Kidney tubule cell (primary cell): ENCODE data around the gene ELFN2.

Experiments used
- DNase-seq: peaks from one replicate; pipeline ENCODE4 v3.0.0-alpha.2; 2018; ENCODE audit warnings: low spot score

Gene ELFN2

GRCh38 chr22:37335806-37336199, 91.5 kb downstream of the ELFN2 start:
- DNase-seq: no peak

GRCh38 chr22:37334859-37335805, 92.1 kb downstream of the ELFN2 start:
- DNase-seq: no peak

- no peak for DNase-seq
Measured at GRCh38 chr22:37334461-37334858, 92.8 kb downstream of the ELFN2 start.

- no peak for DNase-seq
Measured at GRCh38 chr22:37333724-37334460, 93.4 kb downstream of the ELFN2 start.

- peak; percentile 87 for DNase-seq
Measured at GRCh38 chr22:37331856-37332536, 95.3 kb downstream of the ELFN2 start.

- DNase-seq: peak; percentile 65
Measured at GRCh38 chr22:37331034-37331428, 96.2 kb downstream of the ELFN2 start.

- DNase-seq: peak; percentile 95
Measured at GRCh38 chr22:37330200-37331033, 96.9 kb downstream of the ELFN2 start.

GRCh38 chr22:37329238-37330140, 97.8 kb downstream of the ELFN2 start:
- peak; percentile 84 for DNase-seq

- DNase-seq: peak; percentile 11
Measured at GRCh38 chr22:37328538-37329237, 98.6 kb downstream of the ELFN2 start.

- DNase-seq: peak; percentile 93
Measured at GRCh38 chr22:37328017-37328416, 99.3 kb downstream of the ELFN2 start.

GRCh38 chr22:37326726-37327125, 100.6 kb downstream of the ELFN2 start:
- no peak for DNase-seq

GRCh38 chr22:37325039-37325395, 102.3 kb downstream of the ELFN2 start:
- no peak for DNase-seq

GRCh38 chr22:37324340-37325038, 102.8 kb downstream of the ELFN2 start:
- DNase-seq: no peak

- no peak for DNase-seq
Measured at GRCh38 chr22:37320726-37321677, 106.3 kb downstream of the ELFN2 start.

- DNase-seq: no peak
Measured at GRCh38 chr22:37319469-37319868, 107.8 kb downstream of the ELFN2 start.

- DNase-seq: no peak
Measured at GRCh38 chr22:37318364-37319109, 108.7 kb downstream of the ELFN2 start.
